WTC11 (cell line): ENCODE data around the gene SBF2. TPM values are rescaled to one million over a fixed set of nuclear protein-coding genes. Genes with fewer than 3 reads are reported as not detected.

Experiments
- ATAC-seq: fragments of 200-7000 bp; cut with Tn5 transposase; 2 replicates; pipeline ENCODE4 v1.10.0; 2021; ENCODE audit warnings: mild to moderate bottlenecking, moderate library complexity
- CTCF ChIA-PET: fragments of 300-600 bp; sonication (Branson Sonifier 250); formaldehyde crosslinking; loops from one replicate; lab custom pipeline; 2021; ENCODE audit warnings: antibody characterized with exemption; lab: Charles Lee
- POLR2A ChIA-PET: fragments of 350-600 bp; sonication (Branson Sonifier 250); formaldehyde crosslinking; loops from one replicate; lab custom pipeline; 2021; ENCODE audit warnings: antibody characterized with exemption; lab: Charles Lee
- DNase-seq: peaks from one replicate; pipeline ENCODE4 v3.0.0; 2021; ENCODE audit warnings: low spot score
- H3K27ac Mint-ChIP-seq: 2 replicates; pipeline ENCODE4 v1.8.0; 2021; ENCODE audit warnings: mixed read lengths
- H3K27me3 Mint-ChIP-seq: 2 replicates; pipeline ENCODE4 v1.8.0; 2021; ENCODE audit warnings: low read depth, mild to moderate bottlenecking, moderate library complexity, mixed read lengths
- H3K36me3 Mint-ChIP-seq: 2 replicates; pipeline ENCODE4 v1.8.0; 2021; ENCODE audit warnings: mixed read lengths
- H3K4me1 Mint-ChIP-seq: 2 replicates; pipeline ENCODE4 v1.8.0; 2022; ENCODE audit warnings: mixed read lengths
- H3K4me3 Mint-ChIP-seq: 2 replicates; pipeline ENCODE4 v1.8.0; 2021; ENCODE audit warnings: mild to moderate bottlenecking, moderate library complexity, mixed read lengths
- H3K9me3 Mint-ChIP-seq: 2 replicates; pipeline ENCODE4 v1.8.0; 2021; ENCODE audit warnings: mixed read lengths
- ATF3 ChIP-seq: sonication (generic); formaldehyde crosslinking; conservative IDR thresholded peaks from 2 replicates; pipeline ENCODE4 v1.8.1; 2022; ENCODE audit warnings: mild to moderate bottlenecking, missing genetic modification reagents
- CBFB ChIP-seq: sonication (generic); formaldehyde crosslinking; IDR thresholded peaks from 2 replicates; pipeline ENCODE4 v1.8.1; 2022; ENCODE audit warnings: mild to moderate bottlenecking, low read depth, missing genetic modification reagents
- ELF4 ChIP-seq: sonication (generic); formaldehyde crosslinking; IDR thresholded peaks from 2 replicates; pipeline ENCODE4 v1.8.1; 2022; ENCODE audit warnings: low read depth, mild to moderate bottlenecking, moderate library complexity, missing genetic modification reagents
- FOXP1 ChIP-seq: sonication (generic); formaldehyde crosslinking; IDR thresholded peaks from 2 replicates; pipeline ENCODE4 v1.8.0; 2022; ENCODE audit warnings: missing genetic modification reagents, mild to moderate bottlenecking, moderate library complexity, borderline replicate concordance
- HMGA2 ChIP-seq: fragments of 250-450 bp; sonication (Bioruptor Pico); IDR thresholded peaks from 2 replicates; pipeline ENCODE4 v1.4.0; 2021; ENCODE audit warnings: mild to moderate bottlenecking, moderate library complexity
- IRF2 ChIP-seq: sonication (generic); formaldehyde crosslinking; IDR thresholded peaks from 2 replicates; pipeline ENCODE4 v1.8.0; 2022; ENCODE audit warnings: low read depth, missing genetic modification reagents, borderline replicate concordance
- KAT7 ChIP-seq: sonication (generic); formaldehyde crosslinking; IDR thresholded peaks from 2 replicates; pipeline ENCODE4 v1.8.1; 2023; ENCODE audit warnings: missing genetic modification reagents, mild to moderate bottlenecking, borderline replicate concordance
- MLX ChIP-seq: sonication (generic); formaldehyde crosslinking; IDR thresholded peaks from 2 replicates; pipeline ENCODE4 v1.8.1; 2023; ENCODE audit warnings: mild to moderate bottlenecking, missing genetic modification reagents, moderate library complexity
- NFE2L1 ChIP-seq: sonication (generic); formaldehyde crosslinking; IDR thresholded peaks from 2 replicates; pipeline ENCODE4 v1.8.1; 2023; ENCODE audit warnings: missing genetic modification reagents
- PRDM15 ChIP-seq: sonication (generic); formaldehyde crosslinking; IDR thresholded peaks from 2 replicates; pipeline ENCODE4 v1.8.0; 2022; ENCODE audit warnings: missing genetic modification reagents
- PRRX2 ChIP-seq: fragments of 250-450 bp; sonication (Bioruptor Pico); IDR thresholded peaks from 2 replicates; pipeline ENCODE4 v1.8.0; 2021; ENCODE audit warnings: mild to moderate bottlenecking
- RELA ChIP-seq: sonication (generic); formaldehyde crosslinking; IDR thresholded peaks from 2 replicates; pipeline ENCODE4 v1.8.1; 2022; ENCODE audit warnings: missing genetic modification reagents, mild to moderate bottlenecking, borderline replicate concordance
- SMAD3 ChIP-seq: sonication (generic); formaldehyde crosslinking; IDR thresholded peaks from 2 replicates; pipeline ENCODE4 v1.8.0; 2022; ENCODE audit warnings: missing genetic modification reagents, mild to moderate bottlenecking, borderline replicate concordance
- SP1 ChIP-seq: sonication (generic); formaldehyde crosslinking; conservative IDR thresholded peaks from 2 replicates; pipeline ENCODE4 v1.8.1; 2022; ENCODE audit warnings: missing genetic modification reagents
- STAT6 ChIP-seq: sonication (generic); formaldehyde crosslinking; conservative IDR thresholded peaks from 2 replicates; pipeline ENCODE4 v1.8.1; 2023; ENCODE audit warnings: mild to moderate bottlenecking, low read depth, missing genetic modification reagents, moderate library complexity
- TEAD4 ChIP-seq: sonication (generic); formaldehyde crosslinking; IDR thresholded peaks from 2 replicates; pipeline ENCODE4 v1.8.0; 2022; ENCODE audit warnings: mild to moderate bottlenecking, missing genetic modification reagents
- USF1 ChIP-seq: sonication (generic); formaldehyde crosslinking; IDR thresholded peaks from 2 replicates; pipeline ENCODE4 v1.8.0; 2022; ENCODE audit warnings: mild to moderate bottlenecking, missing genetic modification reagents
- ZNF219 ChIP-seq: sonication (generic); formaldehyde crosslinking; IDR thresholded peaks from 2 replicates; pipeline ENCODE4 v1.8.0; 2023; ENCODE audit warnings: missing genetic modification reagents, mild to moderate bottlenecking, borderline replicate concordance
- ZNF232 ChIP-seq: sonication (generic); formaldehyde crosslinking; IDR thresholded peaks from 2 replicates; pipeline ENCODE4 v1.8.0; 2022; ENCODE audit warnings: mild to moderate bottlenecking, missing genetic modification reagents
- ZNF317 ChIP-seq: sonication (generic); formaldehyde crosslinking; IDR thresholded peaks from 2 replicates; pipeline ENCODE4 v1.8.1; 2023; ENCODE audit warnings: low read depth, mild to moderate bottlenecking, moderate library complexity, missing genetic modification reagents, borderline replicate concordance
- ZNF396 ChIP-seq: fragments of 250-450 bp; sonication (Bioruptor Pico); IDR thresholded peaks from 2 replicates; pipeline ENCODE4 v1.8.0; 2021; ENCODE audit warnings: mild to moderate bottlenecking, moderate library complexity, borderline replicate concordance
- ZNF671 ChIP-seq: fragments of 250-450 bp; sonication (Bioruptor Pico); IDR thresholded peaks from 2 replicates; pipeline ENCODE4 v1.8.0; 2021; ENCODE audit warnings: mild to moderate bottlenecking
- total RNA-seq: library from RNA; stranded (reverse); gene quantifications from 3 replicates; pipeline ENCODE4 v1.2.3, GENCODE V29; 2021
- TF ChIP-seq, protein P1 (sequence below): fragments of 250-450 bp; sonication (Bioruptor Pico); IDR thresholded peaks from 2 replicates; pipeline ENCODE4 v2.1.2; 2022; ENCODE audit warnings: mild to moderate bottlenecking, moderate library complexity
- TF ChIP-seq, protein P2 (sequence below): sonication (generic); formaldehyde crosslinking; IDR thresholded peaks from 2 replicates; pipeline ENCODE4 v1.8.1; 2022; ENCODE audit warnings: mild to moderate bottlenecking, missing genetic modification reagents, moderate library complexity, borderline replicate concordance

The SBF2 gene
- total RNA-seq, 1 experiment from 2014 or later = 47.6 TPM

- peaks cover 19% of the 10 kb centered on the region for H3K9me3 Mint-ChIP-seq
These were observed 177.4 kb downstream of the SBF2 start for GRCh38 chr11:10116588-10116987.

DNA sequence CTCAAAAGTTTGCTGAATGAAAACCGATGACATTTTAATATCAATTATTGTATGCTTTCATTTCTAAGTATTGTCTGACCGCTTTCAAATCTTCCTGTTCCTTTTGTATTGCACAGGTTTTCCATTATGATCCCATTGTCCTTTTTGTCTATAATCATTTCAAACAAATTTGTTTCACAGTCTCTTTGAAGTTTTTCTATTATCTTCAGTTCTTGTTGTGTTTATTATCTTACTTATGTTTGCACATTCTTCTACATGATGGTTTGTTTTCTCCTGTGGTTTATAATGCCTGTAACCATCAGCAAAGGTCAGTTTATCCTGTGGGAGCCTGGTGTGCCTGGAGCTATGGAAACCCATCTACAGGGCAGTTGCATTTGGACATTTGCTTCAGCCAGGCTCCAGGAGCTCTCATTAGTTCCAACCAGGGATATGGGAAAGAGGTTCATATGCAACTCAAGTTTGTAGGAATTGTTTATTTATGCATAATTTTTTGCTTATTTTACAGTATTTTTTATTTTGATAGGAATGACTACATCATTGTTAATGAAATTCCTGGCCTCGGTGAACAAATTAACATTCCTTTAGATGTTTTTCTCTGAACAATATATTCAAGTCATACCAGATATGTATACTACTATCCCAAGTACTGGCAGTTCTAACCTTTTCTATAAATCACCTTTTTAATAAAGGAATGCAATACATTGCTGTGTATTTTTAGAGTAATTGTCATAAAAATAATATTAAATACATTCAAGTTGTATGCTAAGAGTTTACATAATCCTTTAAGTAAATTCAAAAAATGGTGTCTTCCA lies 179.2 kb downstream of the SBF2 start:
- DNase-seq (no peak), ATAC-seq (no peak)
- Mint-ChIP-seq H3K27ac (no peak overlapping the region), H3K36me3 (peaks cover 17% of the 10 kb centered on the region), H3K27me3 (no peaks in the 10 kb centered on the region), H3K4me3 (no peak overlapping the region), H3K9me3 (peaks cover 19% of the 10 kb centered on the region), H3K4me1 (peaks cover 12% of the 10 kb centered on the region)
- POLR2A ChIA-PET = no interaction called here
- CTCF ChIA-PET = no interaction called here
- TF ChIP-seq ZNF317 (no peak), IRF2 (CRISPR knock-in tag) (no peak), CBFB (CRISPR knock-in tag) (no peak), PRRX2 (no peak), STAT6 (CRISPR knock-in tag) (no peak), MLX (no peak), KAT7 (CRISPR knock-in tag) (no peak), SMAD3 (no peak), PRDM15 (CRISPR knock-in tag) (no peak), USF1 (CRISPR knock-in tag) (no peak)

More at GRCh38 chr11:10116588-10116987, 177.4 kb downstream of the SBF2 start:
- Mint-ChIP-seq H3K36me3 (peaks cover 17% of the 10 kb centered on the region), H3K27me3 (no peaks in the 10 kb centered on the region), H3K4me3 (no peak overlapping the region), H3K27ac (no peak overlapping the region), H3K4me1 (peaks cover 11% of the 10 kb centered on the region)
- TF ChIP-seq ZNF671 (CRISPR knock-in tag) (no peak), ZNF396 (CRISPR knock-in tag) (no peak), NFE2L1 (CRISPR knock-in tag) (no peak), ZNF219 (CRISPR knock-in tag) (no peak), RELA (CRISPR knock-in tag) (no peak), ATF3 (no peak), ZNF232 (CRISPR knock-in tag) (no peak), HMGA2 (CRISPR knock-in tag) (no peak), FOXP1 (CRISPR knock-in tag) (no peak), TEAD4 (CRISPR knock-in tag) (no peak), SP1 (CRISPR knock-in tag) (no peak), ELF4 (CRISPR knock-in tag) (no peak), ZNF317 (no peak)
- TF ChIP-seq, protein P1, sequence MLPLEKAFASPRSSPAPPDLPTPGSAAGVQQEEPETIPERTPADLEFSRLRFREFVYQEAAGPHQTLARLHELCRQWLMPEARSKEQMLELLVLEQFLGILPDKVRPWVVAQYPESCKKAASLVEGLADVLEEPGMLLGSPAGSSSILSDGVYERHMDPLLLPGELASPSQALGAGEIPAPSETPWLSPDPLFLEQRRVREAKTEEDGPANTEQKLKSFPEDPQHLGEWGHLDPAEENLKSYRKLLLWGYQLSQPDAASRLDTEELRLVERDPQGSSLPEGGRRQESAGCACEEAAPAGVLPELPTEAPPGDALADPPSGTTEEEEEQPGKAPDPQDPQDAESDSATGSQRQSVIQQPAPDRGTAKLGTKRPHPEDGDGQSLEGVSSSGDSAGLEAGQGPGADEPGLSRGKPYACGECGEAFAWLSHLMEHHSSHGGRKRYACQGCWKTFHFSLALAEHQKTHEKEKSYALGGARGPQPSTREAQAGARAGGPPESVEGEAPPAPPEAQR = no peak
- TF ChIP-seq, protein P2, sequence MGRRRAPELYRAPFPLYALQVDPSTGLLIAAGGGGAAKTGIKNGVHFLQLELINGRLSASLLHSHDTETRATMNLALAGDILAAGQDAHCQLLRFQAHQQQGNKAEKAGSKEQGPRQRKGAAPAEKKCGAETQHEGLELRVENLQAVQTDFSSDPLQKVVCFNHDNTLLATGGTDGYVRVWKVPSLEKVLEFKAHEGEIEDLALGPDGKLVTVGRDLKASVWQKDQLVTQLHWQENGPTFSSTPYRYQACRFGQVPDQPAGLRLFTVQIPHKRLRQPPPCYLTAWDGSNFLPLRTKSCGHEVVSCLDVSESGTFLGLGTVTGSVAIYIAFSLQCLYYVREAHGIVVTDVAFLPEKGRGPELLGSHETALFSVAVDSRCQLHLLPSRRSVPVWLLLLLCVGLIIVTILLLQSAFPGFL (CRISPR knock-in tag) = no peak
- ATAC-seq (no peak), DNase-seq (no peak)
- ChIA-PET POLR2A (no interaction called here), CTCF (no interaction called here)
